ENCODE measurements around the gene REEP2. TPM values are rescaled to one million over a fixed set of nuclear protein-coding genes. Genes with fewer than 3 reads are reported as not detected.

REEP2 gene
- total and polyA plus RNA-seq, 4 donors: 48.1 to 272 (median 167) TPM

GRCh38 chr5:138491669-138492559, 53.1 kb downstream of the REEP2 start:
- peak in 5 of 6 donors; percentile 72 to 97 (median 80) for DNase-seq (ENCODE audit: low read depth in 4 of 6, low spot score in 6 of 6)
- H3K4me3 ChIP-seq (ENCODE audit: low read depth, low read length): peak overlapping the region; percentile 64
- H3K27me3 ChIP-seq (ENCODE audit: control insufficient read depth, insufficient read depth, low read length): no peaks in the 10 kb centered on the region
- 2% methylated on average over 88 of the region's 93 CpGs for WGBS (ENCODE audit: insufficient coverage)
- no peaks in the 10 kb centered on the region for H3K36me3 ChIP-seq (ENCODE audit: control insufficient read depth, insufficient read depth, low read length)
- peak overlapping the region; percentile 79 for H3K27ac ChIP-seq (ENCODE audit: low read depth, low read length)
- H3K9me3 ChIP-seq (ENCODE audit: control insufficient read depth, insufficient read depth, low read length): no peaks in the 10 kb centered on the region
- H3K4me1 ChIP-seq (ENCODE audit: control insufficient read depth, insufficient read depth, low read length): peaks cover 43% of the 10 kb centered on the region

GRCh38 chr5:138492560-138493045, 53.7 kb downstream of the REEP2 start:
- Histone ChIP-seq H3K4me1 (ENCODE audit: control insufficient read depth, insufficient read depth, low read length) (peaks cover 43% of the 10 kb centered on the region), H3K27ac (ENCODE audit: low read depth, low read length) (peak overlapping the region; percentile 79), H3K9me3 (ENCODE audit: control insufficient read depth, insufficient read depth, low read length) (no peaks in the 10 kb centered on the region), H3K4me3 (ENCODE audit: low read depth, low read length) (peak overlapping the region; percentile 64), H3K27me3 (ENCODE audit: control insufficient read depth, insufficient read depth, low read length) (no peaks in the 10 kb centered on the region), H3K36me3 (ENCODE audit: control insufficient read depth, insufficient read depth, low read length) (no peaks in the 10 kb centered on the region)
- DNase-seq (ENCODE audit: low read depth in 4 of 6, low spot score in 6 of 6): no peak
- WGBS (ENCODE audit: insufficient coverage): 14% methylated on average over 8 of the region's 10 CpGs

GRCh38 chr5:138495351-138495750, 56.5 kb downstream of the REEP2 start:
- H3K36me3 ChIP-seq (ENCODE audit: control insufficient read depth, insufficient read depth, low read length): no peaks in the 10 kb centered on the region
- DNase-seq (ENCODE audit: low read depth in 4 of 6, low spot score in 6 of 6): no peak
- no peak overlapping the region for H3K4me3 ChIP-seq (ENCODE audit: low read depth, low read length)
- no peak overlapping the region for H3K27ac ChIP-seq (ENCODE audit: low read depth, low read length)
- WGBS (ENCODE audit: insufficient coverage): 83% methylated on average over 2 of the region's 7 CpGs
- peaks cover 34% of the 10 kb centered on the region for H3K4me1 ChIP-seq (ENCODE audit: control insufficient read depth, insufficient read depth, low read length)
- no peaks in the 10 kb centered on the region for H3K9me3 ChIP-seq (ENCODE audit: control insufficient read depth, insufficient read depth, low read length)
- H3K27me3 ChIP-seq (ENCODE audit: control insufficient read depth, insufficient read depth, low read length): no peaks in the 10 kb centered on the region

Small RNAs within 50 kb of the gene (small RNA-seq; reads per million reads assigned to genes)
- not detected for gene AC113403.1 (ENCODE audit: low replicate concordance)

Other genes with a start within 250 kb of the REEP2 start
- gene CDC23, start 225.7 kb upstream of the REEP2 start, total RNA-seq: 10 to 100 TPM; 40.0 to 47.5 TPM
- 10 to 100 TPM; 37.9 to 38.6 TPM for gene CDC23, start 225.7 kb upstream of the REEP2 start, polyA plus RNA-seq (ENCODE audit: insufficient read length in 2 of 2)
- gene GFRA3, start 164.4 kb upstream of the REEP2 start, total RNA-seq: 1 to 10 TPM; 3.2 to 6.3 TPM
- gene GFRA3, start 164.4 kb upstream of the REEP2 start, polyA plus RNA-seq (ENCODE audit: insufficient read length in 2 of 2): 10 to 100 TPM in 1 of 2 donors, 1 to 10 TPM in 1; 2.8 to 13.6 TPM
- gene CDC25C, start 107.3 kb upstream of the REEP2 start, total RNA-seq: 1 to 10 TPM; 3.7 to 4.4 TPM
- gene CDC25C, start 107.3 kb upstream of the REEP2 start, polyA plus RNA-seq (ENCODE audit: insufficient read length in 2 of 2): 1 to 10 TPM; 3.3 to 4.2 TPM
- gene FAM53C, start 100.8 kb upstream of the REEP2 start, total RNA-seq: 10 to 100 TPM; 21.5 to 26.2 TPM
- 10 to 100 TPM; 33.8 to 34.9 TPM for gene FAM53C, start 100.8 kb upstream of the REEP2 start, polyA plus RNA-seq (ENCODE audit: insufficient read length in 2 of 2)
- 10 to 100 TPM; 76.6 to 77.8 TPM for gene KDM3B, start 86.4 kb upstream of the REEP2 start, total RNA-seq
- gene KDM3B, start 86.4 kb upstream of the REEP2 start, polyA plus RNA-seq (ENCODE audit: insufficient read length in 2 of 2): 10 to 100 TPM; 62.2 to 73.4 TPM
- 10 to 100 TPM; 18.0 to 22.9 TPM for gene EGR1, start 26.4 kb downstream of the REEP2 start, total RNA-seq
- 10 to 100 TPM; 29.1 to 93.2 TPM for gene EGR1, start 26.4 kb downstream of the REEP2 start, polyA plus RNA-seq (ENCODE audit: insufficient read length in 2 of 2)
- 10 to 100 TPM; 61.6 to 73.7 TPM for gene ETF1, start 104.2 kb downstream of the REEP2 start, total RNA-seq
- gene ETF1, start 104.2 kb downstream of the REEP2 start, polyA plus RNA-seq (ENCODE audit: insufficient read length in 2 of 2): 10 to 100 TPM; 55.7 to 64.2 TPM
- gene HSPA9, start 136.3 kb downstream of the REEP2 start, total RNA-seq: 100 to 1,000 TPM; 218 to 236 TPM
- gene HSPA9, start 136.3 kb downstream of the REEP2 start, polyA plus RNA-seq (ENCODE audit: insufficient read length in 2 of 2): 100 to 1,000 TPM; 232 to 236 TPM

Measured in spinal cord (tissue), 10 donors.